Omental fat pad (tissue), 4 donors: ENCODE data around the gene CYP27B1. TPM values are rescaled to one million over a fixed set of nuclear protein-coding genes. Genes with fewer than 3 reads are reported as not detected.

Experiments used
- ATAC-seq: fragments of 150-250 bp; one replicate; pipeline ENCODE4 v1.9.1; 2016; ENCODE audit warnings: mild to moderate bottlenecking, moderate library complexity; ENCODE audit not compliant: low FRiP score
- DNase-seq: peaks from one replicate; pipeline ENCODE4 v3.0.0-alpha.2; 2019; ENCODE audit warnings: low spot score
- CTCF ChIP-seq, 3 donors: fragments of 450-650 bp; IDR thresholded peaks; one replicate each; pipeline ENCODE4 v1.5.1; 2016 to 2017; ENCODE audit warnings: antibody characterized with exemption in 3 of 3, mild to moderate bottlenecking in 3 of 3, moderate library complexity in 2 of 3
- total RNA-seq, 4 donors: library from RNA; depleted of rRNA; stranded (reverse); fragments of >200 nt; gene quantifications; one replicate each; pipeline ENCODE4 v1.1.0, GENCODE V29; 2016

CYP27B1 gene
- total RNA-seq, 4 donors from 2014 or later, result 0.19 to 5.6 (median 2.8) TPM; not detected in 1

GRCh38 chr12:57739387-57739786 lies 27.5 kb downstream of the CYP27B1 start:
- DNase-seq, result no peak
- no peak for TF ChIP-seq CTCF (IDR thresholded peaks at IDR 0.05)
- no peak for ATAC-seq

GRCh38 chr12:57738661-57739237 lies 28.1 kb downstream of the CYP27B1 start, which contains the start of gene AGAP2:
Gene AGAP2 (minus strand): TSS chr12:57738742. CDS start chr12:57738246, 496 bp downstream.
- no peak for DNase-seq
- no peak for ATAC-seq
- no peak for TF ChIP-seq CTCF (IDR thresholded peaks at IDR 0.05)

- DNase-seq, result no peak
- no peak for ATAC-seq
- TF ChIP-seq CTCF (IDR thresholded peaks at IDR 0.05), result no peak
These were observed 29.1 kb downstream of the CYP27B1 start for GRCh38 chr12:57737467-57738460.

GRCh38 chr12:57736741-57737466 lies 30.0 kb downstream of the CYP27B1 start:
- no peak for TF ChIP-seq CTCF (IDR thresholded peaks at IDR 0.05)
- no peak for DNase-seq
- ATAC-seq, result no peak

GRCh38 chr12:57735952-57736740 lies 30.7 kb downstream of the CYP27B1 start:
- no peak for TF ChIP-seq CTCF (IDR thresholded peaks at IDR 0.05)
- DNase-seq (no peak), ATAC-seq (peak; percentile 45)

GRCh38 chr12:57735198-57735855 lies 31.6 kb downstream of the CYP27B1 start:
- no peak for TF ChIP-seq CTCF (IDR thresholded peaks at IDR 0.05)
- DNase-seq (no peak), ATAC-seq (no peak)
